ENCODE data around the gene CALM3.

CALM3 gene

GRCh38 chr19:46639358-46640182 is 38.4 kb downstream of the CALM3 start:
- no peak for FAIRE-seq

DNA sequence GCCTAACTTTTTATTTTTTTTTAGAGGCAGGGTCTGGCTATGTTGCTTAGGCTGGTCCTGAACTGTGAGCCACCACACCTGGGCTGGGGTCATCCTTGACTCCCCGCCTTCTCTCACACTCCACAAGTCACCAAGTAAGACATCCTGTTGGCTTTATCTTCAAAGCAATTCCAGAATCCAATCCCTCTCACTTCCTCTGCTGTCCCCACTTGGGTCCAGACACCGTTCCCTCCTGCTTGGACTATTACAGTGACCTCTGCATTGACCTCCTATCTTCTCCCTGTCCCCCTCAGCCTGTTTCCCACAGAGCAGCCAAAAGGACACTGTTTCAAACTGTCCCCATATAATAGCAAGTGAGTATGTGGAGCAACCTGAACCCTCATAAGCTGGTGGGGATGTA is 39.5 kb downstream of the CALM3 start:
- no peak for FAIRE-seq

DNA sequence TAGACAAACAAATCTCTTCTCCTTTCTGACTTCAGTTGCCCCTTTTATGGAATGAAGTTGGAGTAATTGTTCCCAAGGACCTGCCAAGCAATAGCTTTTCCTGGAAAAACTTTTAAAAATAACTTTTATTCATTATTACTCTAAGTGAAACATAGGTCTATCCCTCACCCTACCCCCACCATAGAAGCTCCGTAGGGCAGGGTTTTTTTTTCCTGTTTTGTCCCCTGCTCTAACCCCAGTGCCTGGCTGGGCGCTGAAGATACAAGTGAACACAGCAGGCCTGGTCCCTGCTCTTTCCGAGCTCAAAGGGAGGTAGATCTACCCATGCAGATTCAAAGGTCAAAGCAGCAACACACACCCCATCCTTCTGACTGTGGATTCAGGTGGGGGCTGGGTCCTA is 43.6 kb downstream of the CALM3 start:
- no peak for FAIRE-seq

GRCh38 chr19:46646402-46646801 is 45.3 kb downstream of the CALM3 start:
- FAIRE-seq: no peak

DNA sequence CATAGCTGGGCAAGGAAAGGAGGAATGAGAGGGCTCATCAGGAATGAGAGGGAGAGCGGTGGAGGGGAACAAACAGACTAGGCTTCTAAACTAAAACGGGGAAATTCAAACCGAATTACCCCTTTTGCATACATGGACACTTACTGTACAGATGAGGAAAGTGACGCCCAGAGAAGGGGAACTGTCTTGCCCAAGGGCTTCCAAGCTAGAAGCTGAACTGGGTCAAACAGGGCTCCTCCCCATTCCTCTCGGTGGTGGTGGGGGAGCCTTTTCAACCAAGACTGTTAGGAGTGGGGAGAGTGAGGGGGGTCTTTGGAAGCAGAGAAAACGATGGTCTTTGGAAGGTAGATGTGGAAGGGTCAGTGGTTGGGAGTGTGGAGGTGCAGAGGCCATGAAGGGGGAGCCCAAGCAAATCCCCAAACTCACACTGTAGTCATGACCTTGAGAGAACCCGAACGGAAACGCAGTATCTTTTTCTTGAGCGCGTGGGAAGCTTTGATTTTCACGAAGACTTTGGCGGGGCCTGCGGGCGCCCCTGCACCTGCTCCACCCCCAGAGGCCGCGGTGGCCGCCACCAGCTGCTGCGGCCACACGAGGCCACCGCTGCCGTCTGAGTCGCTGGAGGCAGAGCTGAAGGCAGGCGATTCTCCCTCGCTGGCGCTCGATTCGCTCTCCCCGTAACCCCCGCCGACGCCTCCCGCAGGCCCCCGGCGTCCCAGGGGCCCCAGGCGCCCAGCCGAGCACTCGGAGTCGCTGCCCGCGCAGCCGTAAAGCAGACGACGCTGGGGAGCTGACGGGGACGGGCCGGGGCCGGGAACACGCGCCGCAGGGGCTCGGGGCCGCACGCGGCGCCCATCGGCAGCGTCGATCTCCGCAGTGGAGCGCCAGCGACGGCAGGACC is 47.2 kb downstream of the CALM3 start:
- FAIRE-seq: no peak

- FAIRE-seq: no peak
Observed at GRCh38 chr19:46648961-46649960, 48.1 kb downstream of the CALM3 start.

- FAIRE-seq: no peak
Observed at GRCh38 chr19:46650445-46650844, 49.3 kb downstream of the CALM3 start.

DNA sequence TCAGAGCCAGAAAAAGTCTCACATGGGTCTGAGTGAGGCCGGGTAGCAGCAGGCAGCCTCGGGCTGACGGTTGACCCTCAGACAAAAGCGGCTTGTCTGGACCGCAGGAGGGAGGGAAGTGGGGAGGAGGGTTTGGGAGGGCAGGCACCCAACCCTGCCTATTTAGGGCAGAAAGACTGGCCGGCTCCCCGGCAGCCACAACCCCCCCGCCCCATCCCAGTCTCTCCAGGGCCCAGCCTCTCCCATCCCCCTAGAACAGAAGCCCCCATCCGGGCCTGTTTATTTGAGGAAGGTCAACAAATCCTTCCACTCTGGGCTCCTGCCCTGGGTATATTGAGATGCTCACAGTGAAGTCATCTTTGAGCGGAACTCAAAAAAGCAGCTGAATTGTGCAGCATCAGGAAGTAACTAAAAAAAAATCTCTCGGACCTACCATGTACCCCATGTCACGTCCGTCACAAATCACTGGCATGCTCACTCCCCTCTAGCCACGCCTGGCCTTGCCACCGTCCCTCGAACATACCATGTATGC is 53.6 kb downstream of the CALM3 start:
- no peak for FAIRE-seq

GRCh38 chr19:46656541-46656940 is 55.4 kb downstream of the CALM3 start:
- no peak for FAIRE-seq

DNA sequence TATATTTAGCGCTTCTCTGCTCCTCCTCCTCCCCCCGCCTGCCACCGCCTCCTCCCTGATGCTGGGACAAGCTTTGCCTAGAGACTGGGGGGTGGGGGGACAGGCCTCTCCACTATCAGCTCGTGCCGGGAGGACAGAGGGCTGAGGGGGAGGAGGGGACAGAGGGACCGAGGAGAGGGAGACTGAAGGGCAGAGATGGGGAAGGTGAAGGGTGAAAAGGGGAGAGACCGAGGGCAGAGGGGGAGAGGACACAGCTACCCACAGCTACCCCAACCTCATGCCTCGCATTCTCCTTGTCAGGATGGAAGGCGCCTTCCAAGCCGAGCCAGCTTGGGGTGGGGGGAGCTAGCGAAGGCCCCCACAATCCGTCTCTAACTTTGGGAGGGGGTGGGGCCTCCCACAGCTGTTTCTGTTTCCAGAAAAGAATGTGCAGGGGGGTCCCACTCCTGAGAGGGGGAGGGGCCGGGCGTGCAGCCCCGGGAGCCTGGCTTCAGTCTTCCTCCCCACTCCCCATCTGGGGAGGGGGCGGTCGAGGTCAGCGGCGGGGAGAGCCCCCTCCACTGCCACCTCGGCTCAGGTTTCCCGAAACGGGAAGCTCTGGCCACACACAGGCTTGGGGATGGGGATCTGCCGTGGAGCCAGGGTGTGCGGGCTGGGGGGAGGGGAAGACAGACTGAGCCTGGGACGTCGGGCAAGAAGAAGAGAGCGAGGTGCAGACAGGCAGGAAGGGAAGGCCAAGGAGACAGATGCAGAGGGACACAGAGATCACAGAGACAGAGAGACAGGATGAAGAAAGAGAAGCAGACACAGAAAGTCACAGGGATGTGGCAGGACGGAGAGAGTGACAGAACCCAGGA is 58.2 kb downstream of the CALM3 start:
- FAIRE-seq: no peak

- no peak for FAIRE-seq
Observed at GRCh38 chr19:46660008-46660517, 58.9 kb downstream of the CALM3 start.
